ENCODE results near the gene ELOVL1. TPM values are rescaled to one million over a fixed set of nuclear protein-coding genes. Genes with fewer than 3 reads are reported as not detected.
"Not testable (repeated sequence)": the region's sequence is repeated elsewhere in the genome, so short reads cannot be mapped to it uniquely, and the experiment has no call there.

ELOVL1 gene
- total RNA-seq, 3 donors from 2014 or later: 45.9 to 60.6 (median 55.5) TPM

GRCh38 chr1:43405876-43406234, 38.0 kb upstream of the ELOVL1 start:
- Histone ChIP-seq H3K27me3 (no peaks in the 10 kb centered on the region), H3K27ac (no peak overlapping the region), H3K4me1 (no peaks in the 10 kb centered on the region), H3K4me3 (no peak overlapping the region), H3K9me3 (no peaks in the 10 kb centered on the region), H3K36me3 (no peaks in the 10 kb centered on the region)
- DNase-seq (ENCODE audit: low spot score in 2 of 2): no peak
- TF ChIP-seq CTCF (IDR thresholded peaks at IDR 0.05): no peak
- no peak for TF ChIP-seq POLR2AphosphoS5 (IDR thresholded peaks at IDR 0.05)
- no peak for TF ChIP-seq POLR2A (IDR thresholded peaks at IDR 0.05)
- intact Hi-C loops (cut with DNase I; ENCODE audit: low total_unique reads): loop anchor here (5.0 kb wide), 1 partner anchor 684 kb away; no protein-coding TSS in a partner anchor

- Histone ChIP-seq H3K4me3 (no peak overlapping the region), H3K4me1 (no peaks in the 10 kb centered on the region), H3K36me3 (no peaks in the 10 kb centered on the region), H3K27ac (no peak overlapping the region), H3K27me3 (no peaks in the 10 kb centered on the region), H3K9me3 (no peaks in the 10 kb centered on the region)
- TF ChIP-seq CTCF (IDR thresholded peaks at IDR 0.05): no peak
- intact Hi-C loops (cut with DNase I; ENCODE audit: low total_unique reads): loop anchor here (5.0 kb wide), 1 partner anchor 683 kb away; no protein-coding TSS in a partner anchor
- DNase-seq (ENCODE audit: low spot score in 2 of 2): no peak
Measured at GRCh38 chr1:43405219-43405875, 37.5 kb upstream of the ELOVL1 start.

GRCh38 chr1:43404353-43404752, 36.5 kb upstream of the ELOVL1 start:
- Histone ChIP-seq H3K27ac (no peak overlapping the region), H3K27me3 (no peaks in the 10 kb centered on the region), H3K36me3 (no peaks in the 10 kb centered on the region), H3K4me1 (no peaks in the 10 kb centered on the region), H3K9me3 (no peaks in the 10 kb centered on the region), H3K4me3 (no peak overlapping the region)
- TF ChIP-seq POLR2A (IDR thresholded peaks at IDR 0.05): no peak
- no peak for TF ChIP-seq CTCF (IDR thresholded peaks at IDR 0.05)
- no peak for TF ChIP-seq POLR2AphosphoS5 (IDR thresholded peaks at IDR 0.05)
- no peak for DNase-seq (ENCODE audit: low spot score in 2 of 2)
- intact Hi-C loops (cut with DNase I; ENCODE audit: low total_unique reads): no loop called here

GRCh38 chr1:43402089-43402865, 34.5 kb upstream of the ELOVL1 start:
- H3K27ac ChIP-seq: peak overlapping the region; percentile 16 to 60
- intact Hi-C loops (cut with DNase I; ENCODE audit: low total_unique reads): no loop called here
- peak in 1 of 2 donors; percentile 54 for DNase-seq (ENCODE audit: low spot score in 2 of 2)
- H3K27me3 ChIP-seq: no peaks in the 10 kb centered on the region
- no peak for TF ChIP-seq POLR2AphosphoS5 (IDR thresholded peaks at IDR 0.05)
- no peak for TF ChIP-seq POLR2A (IDR thresholded peaks at IDR 0.05)
- TF ChIP-seq CTCF (IDR thresholded peaks at IDR 0.05): no peak
- no peaks in the 10 kb centered on the region for H3K4me1 ChIP-seq
- no peaks in the 10 kb centered on the region for H3K9me3 ChIP-seq
- no peak overlapping the region for H3K4me3 ChIP-seq
- no peaks in the 10 kb centered on the region for H3K36me3 ChIP-seq

GRCh38 chr1:43400441-43400840, 32.6 kb upstream of the ELOVL1 start:
- intact Hi-C loops (cut with DNase I; ENCODE audit: low total_unique reads): not testable (repeated sequence)

More at GRCh38 chr1:43400441-43400840, 32.6 kb upstream of the ELOVL1 start:
- not testable (repeated sequence) for H3K4me1 ChIP-seq; H3K27ac ChIP-seq; H3K4me3 ChIP-seq; H3K36me3 ChIP-seq; DNase-seq (ENCODE audit: low spot score in 2 of 2); H3K9me3 ChIP-seq; H3K27me3 ChIP-seq

All from breast epithelium (tissue), 4 donors.